Eye (tissue), 1 donor: Measurements from ENCODE around the gene AMN1.
A peak's percentile ranks its signal among the peaks of the same experiment; 100 is the strongest.
"Not testable (repeated sequence)": the region's sequence is repeated elsewhere in the genome, so short reads cannot be mapped to it uniquely, and the experiment has no call there.

Experiments
- DNase-seq: peaks from one replicate; pipeline ENCODE4 v3.0.0-alpha.2; 2015

Gene AMN1

GRCh38 chr12:31732926-31733548, 4.2 kb upstream of the AMN1 start:
- DNase-seq = no peak

- not testable (repeated sequence) for DNase-seq
These were observed 2.4 kb upstream of the AMN1 start for GRCh38 chr12:31731203-31731602.

GRCh38 chr12:31729705-31730104, 884 bp upstream of the AMN1 start:
- no peak for DNase-seq

GRCh38 chr12:31728289-31728916, 418 bp downstream of the AMN1 start:
- DNase-seq = no peak

GRCh38 chr12:31727192-31727591, 1.6 kb downstream of the AMN1 start:
- DNase-seq = no peak

- no peak for DNase-seq
These were observed 2.2 kb downstream of the AMN1 start for GRCh38 chr12:31726575-31726974.

GRCh38 chr12:31724557-31724956, 4.3 kb downstream of the AMN1 start:
- DNase-seq = no peak

GRCh38 chr12:31722580-31722979, 6.2 kb downstream of the AMN1 start:
- DNase-seq = no peak

GRCh38 chr12:31718542-31719198, 10.2 kb downstream of the AMN1 start:
- DNase-seq = not testable (repeated sequence)

GRCh38 chr12:31716998-31717397, 11.8 kb downstream of the AMN1 start:
- DNase-seq = not testable (repeated sequence)

- no peak for DNase-seq
These were observed 13.5 kb downstream of the AMN1 start for GRCh38 chr12:31715283-31715825.

GRCh38 chr12:31714406-31715271, 14.2 kb downstream of the AMN1 start:
- DNase-seq = no peak

- DNase-seq = no peak
These were observed 15.9 kb downstream of the AMN1 start for GRCh38 chr12:31712877-31713276.

- DNase-seq = no peak
These were observed 18.6 kb downstream of the AMN1 start for GRCh38 chr12:31710021-31710818.

- DNase-seq = not testable (repeated sequence)
These were observed 20.7 kb downstream of the AMN1 start for GRCh38 chr12:31708118-31708517.

- DNase-seq = no peak
These were observed 23.2 kb downstream of the AMN1 start for GRCh38 chr12:31705621-31706020.

- peak; percentile 13 for DNase-seq
These were observed 26.8 kb downstream of the AMN1 start for GRCh38 chr12:31702047-31702446.

- not testable (repeated sequence) for DNase-seq
These were observed 38.9 kb downstream of the AMN1 start for GRCh38 chr12:31689921-31690320.

GRCh38 chr12:31687101-31687527, 41.7 kb downstream of the AMN1 start:
- DNase-seq = no peak

- DNase-seq = no peak
These were observed 43.0 kb downstream of the AMN1 start for GRCh38 chr12:31685801-31686200.

GRCh38 chr12:31682136-31682962, 46.5 kb downstream of the AMN1 start:
- DNase-seq = peak; percentile 71
